ENCODE data around the gene ABCC3. TPM values are rescaled to one million over a fixed set of nuclear protein-coding genes. Genes with fewer than 3 reads are reported as not detected.

ABCC3 gene
- total RNA-seq, 1 experiment from 2014 or later = 66.2 TPM

DNA sequence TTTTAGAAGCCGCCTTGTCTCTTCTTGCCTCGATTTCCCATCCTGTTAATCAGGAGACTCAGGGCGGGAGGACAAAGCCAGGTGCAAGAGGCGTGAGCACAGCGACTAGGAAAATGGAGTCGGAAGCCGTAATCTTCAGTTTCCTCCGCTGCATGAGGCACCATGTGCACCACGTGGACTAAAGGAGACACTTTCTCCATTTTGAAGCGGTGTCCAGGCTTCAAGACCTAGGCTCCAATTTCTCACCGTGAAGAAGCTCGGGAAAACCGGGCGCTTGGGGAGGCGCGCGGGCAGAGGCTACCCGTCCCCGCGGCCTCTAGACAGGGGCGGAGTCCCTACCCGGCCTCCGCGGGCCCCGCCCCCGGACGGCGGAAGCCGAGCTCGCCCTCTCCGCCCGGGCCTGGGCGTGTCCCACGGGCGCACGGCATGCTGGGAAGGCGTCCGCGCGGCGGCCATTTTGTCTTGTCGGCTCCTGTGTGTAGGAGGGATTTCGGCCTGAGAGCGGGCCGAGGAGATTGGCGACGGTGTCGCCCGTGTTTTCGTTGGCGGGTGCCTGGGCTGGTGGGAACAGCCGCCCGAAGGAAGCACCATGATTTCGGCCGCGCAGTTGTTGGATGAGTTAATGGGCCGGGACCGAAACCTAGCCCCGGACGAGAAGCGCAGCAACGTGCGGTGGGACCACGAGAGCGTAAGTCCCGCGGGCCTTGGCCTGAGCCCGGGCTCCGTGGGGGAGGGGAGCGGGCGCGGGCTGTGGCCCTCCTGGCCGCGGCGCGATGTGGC lies 84.7 kb downstream of the ABCC3 start, which contains the start of gene LUC7L3:
TSS of gene LUC7L3 (plus strand) at position 460 of the 780 bp plus-strand sequence. CDS start at position 590, 130 bp downstream.
- DNase-seq (ENCODE audit: low read depth, low spot score) = peak; percentile 93
- TSS peak; percentile 99 for BruUV-seq (replicated peaks)
- TF ChIP-seq ZNF274 (IDR thresholded peaks at IDR 0.05; ENCODE audit: low read depth, low read length) = no peak
- TF ChIP-seq ZFX (IDR thresholded peaks at IDR 0.05) = peak; percentile 96
- TF ChIP-seq POLR2AphosphoS5 (IDR thresholded peaks at IDR 0.05; ENCODE audit: low read depth, low read length) = peak; percentile 99
- no peak for TF ChIP-seq EZH2phosphoT487 (IDR thresholded peaks at IDR 0.05; ENCODE audit: borderline replicate concordance)
- TF ChIP-seq FOSL1 (IDR thresholded peaks at IDR 0.05; ENCODE audit: low read depth) = no peak
- TF ChIP-seq SP1 (IDR thresholded peaks at IDR 0.05; ENCODE audit: low read depth) = peak; percentile 72; the same call in 1 of the 2 replicates
- no peak for TF ChIP-seq ELF1 (IDR thresholded peaks at IDR 0.05; ENCODE audit: borderline replicate concordance, low read depth)
- TF ChIP-seq POLR2A (IDR thresholded peaks at IDR 0.05; ENCODE audit: borderline replicate concordance, extremely low read depth, insufficient read depth, insufficient read length) = peak; percentile 84
- TF ChIP-seq EGR1 (IDR thresholded peaks at IDR 0.05; ENCODE audit: low read depth) = peak; percentile 93
- peak; percentile 99 for TF ChIP-seq YY1 (IDR thresholded peaks at IDR 0.05; ENCODE audit: extremely low read depth, insufficient replicate concordance, low read depth, low read length)
- TF ChIP-seq, protein P1, sequence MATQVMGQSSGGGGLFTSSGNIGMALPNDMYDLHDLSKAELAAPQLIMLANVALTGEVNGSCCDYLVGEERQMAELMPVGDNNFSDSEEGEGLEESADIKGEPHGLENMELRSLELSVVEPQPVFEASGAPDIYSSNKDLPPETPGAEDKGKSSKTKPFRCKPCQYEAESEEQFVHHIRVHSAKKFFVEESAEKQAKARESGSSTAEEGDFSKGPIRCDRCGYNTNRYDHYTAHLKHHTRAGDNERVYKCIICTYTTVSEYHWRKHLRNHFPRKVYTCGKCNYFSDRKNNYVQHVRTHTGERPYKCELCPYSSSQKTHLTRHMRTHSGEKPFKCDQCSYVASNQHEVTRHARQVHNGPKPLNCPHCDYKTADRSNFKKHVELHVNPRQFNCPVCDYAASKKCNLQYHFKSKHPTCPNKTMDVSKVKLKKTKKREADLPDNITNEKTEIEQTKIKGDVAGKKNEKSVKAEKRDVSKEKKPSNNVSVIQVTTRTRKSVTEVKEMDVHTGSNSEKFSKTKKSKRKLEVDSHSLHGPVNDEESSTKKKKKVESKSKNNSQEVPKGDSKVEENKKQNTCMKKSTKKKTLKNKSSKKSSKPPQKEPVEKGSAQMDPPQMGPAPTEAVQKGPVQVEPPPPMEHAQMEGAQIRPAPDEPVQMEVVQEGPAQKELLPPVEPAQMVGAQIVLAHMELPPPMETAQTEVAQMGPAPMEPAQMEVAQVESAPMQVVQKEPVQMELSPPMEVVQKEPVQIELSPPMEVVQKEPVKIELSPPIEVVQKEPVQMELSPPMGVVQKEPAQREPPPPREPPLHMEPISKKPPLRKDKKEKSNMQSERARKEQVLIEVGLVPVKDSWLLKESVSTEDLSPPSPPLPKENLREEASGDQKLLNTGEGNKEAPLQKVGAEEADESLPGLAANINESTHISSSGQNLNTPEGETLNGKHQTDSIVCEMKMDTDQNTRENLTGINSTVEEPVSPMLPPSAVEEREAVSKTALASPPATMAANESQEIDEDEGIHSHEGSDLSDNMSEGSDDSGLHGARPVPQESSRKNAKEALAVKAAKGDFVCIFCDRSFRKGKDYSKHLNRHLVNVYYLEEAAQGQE (IDR thresholded peaks at IDR 0.05; ENCODE audit: low read depth) = no peak
- TF ChIP-seq, protein P2, sequence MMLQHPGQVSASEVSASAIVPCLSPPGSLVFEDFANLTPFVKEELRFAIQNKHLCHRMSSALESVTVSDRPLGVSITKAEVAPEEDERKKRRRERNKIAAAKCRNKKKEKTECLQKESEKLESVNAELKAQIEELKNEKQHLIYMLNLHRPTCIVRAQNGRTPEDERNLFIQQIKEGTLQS (IDR thresholded peaks at IDR 0.05) = no peak
- peak; percentile 35 for TF ChIP-seq TCF7L2 (IDR thresholded peaks at IDR 0.05; ENCODE audit: borderline replicate concordance, extremely low read depth, insufficient read depth, insufficient read length)
- TF ChIP-seq EZH2 (IDR thresholded peaks at IDR 0.05) = no peak
- TF ChIP-seq, protein P3, sequence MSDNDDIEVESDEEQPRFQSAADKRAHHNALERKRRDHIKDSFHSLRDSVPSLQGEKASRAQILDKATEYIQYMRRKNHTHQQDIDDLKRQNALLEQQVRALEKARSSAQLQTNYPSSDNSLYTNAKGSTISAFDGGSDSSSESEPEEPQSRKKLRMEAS (IDR thresholded peaks at IDR 0.05) = peak; percentile 98
- TF ChIP-seq, protein P4, sequence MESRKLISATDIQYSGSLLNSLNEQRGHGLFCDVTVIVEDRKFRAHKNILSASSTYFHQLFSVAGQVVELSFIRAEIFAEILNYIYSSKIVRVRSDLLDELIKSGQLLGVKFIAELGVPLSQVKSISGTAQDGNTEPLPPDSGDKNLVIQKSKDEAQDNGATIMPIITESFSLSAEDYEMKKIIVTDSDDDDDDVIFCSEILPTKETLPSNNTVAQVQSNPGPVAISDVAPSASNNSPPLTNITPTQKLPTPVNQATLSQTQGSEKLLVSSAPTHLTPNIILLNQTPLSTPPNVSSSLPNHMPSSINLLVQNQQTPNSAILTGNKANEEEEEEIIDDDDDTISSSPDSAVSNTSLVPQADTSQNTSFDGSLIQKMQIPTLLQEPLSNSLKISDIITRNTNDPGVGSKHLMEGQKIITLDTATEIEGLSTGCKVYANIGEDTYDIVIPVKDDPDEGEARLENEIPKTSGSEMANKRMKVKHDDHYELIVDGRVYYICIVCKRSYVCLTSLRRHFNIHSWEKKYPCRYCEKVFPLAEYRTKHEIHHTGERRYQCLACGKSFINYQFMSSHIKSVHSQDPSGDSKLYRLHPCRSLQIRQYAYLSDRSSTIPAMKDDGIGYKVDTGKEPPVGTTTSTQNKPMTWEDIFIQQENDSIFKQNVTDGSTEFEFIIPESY (IDR thresholded peaks at IDR 0.05; ENCODE audit: extremely low read depth, insufficient replicate concordance, low read length) = peak; percentile 65
- peak; percentile 89 for TF ChIP-seq SIN3A (IDR thresholded peaks at IDR 0.05; ENCODE audit: low read depth)
- TF ChIP-seq JUND (IDR thresholded peaks at IDR 0.05) = no peak
- no peak for TF ChIP-seq SRF (IDR thresholded peaks at IDR 0.05; ENCODE audit: low read depth)
- no peak for TF ChIP-seq CEBPB (IDR thresholded peaks at IDR 0.05; ENCODE audit: low read depth)
- peak; percentile 71; the same call in 1 of the 2 replicates for TF ChIP-seq CBX3 (IDR thresholded peaks at IDR 0.05; ENCODE audit: low read depth)
- no peak for TF ChIP-seq RAD21 (IDR thresholded peaks at IDR 0.05; ENCODE audit: low read depth)

More for the DNA sequence above, 84.7 kb downstream of the ABCC3 start, which contains the start of gene LUC7L3:
- Histone ChIP-seq H3K27me3 (ENCODE audit: insufficient read depth, low read length) (no peaks in the 10 kb centered on the region), H3K9me3 (ENCODE audit: control insufficient read depth in 1 of 2, insufficient read depth in 1 of 2, low read depth in 1 of 2, low read length in 2 of 2) (no peaks in the 10 kb centered on the region), H3K9ac (ENCODE audit: low read length) (peak within 1 kb of the TSS; percentile 93), H3K4me2 (ENCODE audit: low read length) (peak within 1 kb of the TSS; percentile 78), H3K4me1 (ENCODE audit: control insufficient read depth in 1 of 2, insufficient read depth in 2 of 2, low read length in 2 of 2) (peaks cover 26 to 56% of the 10 kb centered on the region in 2 experiments), H4K20me1 (ENCODE audit: insufficient read depth) (peaks cover 39% of the 10 kb centered on the region), H3K36me3 (ENCODE audit: control insufficient read depth in 1 of 2, insufficient read depth in 2 of 2, low read length in 2 of 2) (peaks cover 2 to 17% of the 10 kb centered on the region in 2 experiments; a peak in 2 of 4 replicates), H3K4me3 (replicated peaks in 1 of 2; ENCODE audit: low read depth in 1 of 2, low read length in 2 of 2) (peak within 1 kb of the TSS; percentile 65 to 98), H3K79me2 (ENCODE audit: insufficient read depth, low read length) (peaks cover 51% of the 10 kb centered on the region), H3K9me2 (ENCODE audit: insufficient read depth) (no peaks in the 10 kb centered on the region), H2AFZ (ENCODE audit: low read depth, low read length, poor library complexity, severe bottlenecking) (no peak within 1 kb of the TSS), H3K27ac (ENCODE audit: low read depth, low read length) (peak within 1 kb of the TSS; percentile 95)
- ChIA-PET RAD21 (ENCODE audit: low non-redundant PET in 1 of 2, low total read pairs in 2 of 2, uncharacterized antibody in 2 of 2, unreplicated experiment in 2 of 2) (interaction anchor here in 1 of 2 experiments (0.8 kb wide), 1 partner anchor 81 kb away, joined by 4 read pairs; no protein-coding TSS in a partner anchor), CTCF (interaction anchor here (0.7 to 1.0 kb wide), 2 partner anchors 28 to 65 kb away, joined by 3 to 4 read pairs; no protein-coding TSS in a partner anchor), POLR2A (interaction anchor here (0.6 to 1.8 kb wide), 16 partner anchors 10 to 177 kb away, joined by 3 to 7 read pairs (median 4); partner anchors contain the start of genes ANKRD40 and TOB1)
- peak; percentile 93 for ATAC-seq
- intact Hi-C loops (cut with micrococcal nuclease) = no loop called here
